ENCODE results near the gene TTC28. TPM values are rescaled to one million over a fixed set of nuclear protein-coding genes. Genes with fewer than 3 reads are reported as not detected.
"Not testable (repeated sequence)": the region's sequence is repeated elsewhere in the genome, so short reads cannot be mapped to it uniquely, and the experiment has no call there.

Gene TTC28
- 10 to 100 TPM in 9 of 10 donors, 1 to 10 TPM in 1; 9.9 to 27.7 (median 20.9) TPM for total RNA-seq
- 1 to 10 TPM; 2.1 to 6.4 TPM for polyA plus RNA-seq
- long read RNA-seq, donor 1, partial matches to known transcripts = 0 of 3 reads
- long read RNA-seq, donor 1, other reads (novel, unspliced or antisense) = 3 of 3 reads
- long read RNA-seq, donor 2, partial matches to known transcripts = 2 of 7 reads
- long read RNA-seq, donor 2, other reads (novel, unspliced or antisense) = 5 of 7 reads
- long read RNA-seq, donor 3, partial matches to known transcripts = 3 of 13 reads
- long read RNA-seq, donor 3, other reads (novel, unspliced or antisense) = 10 of 13 reads

DNA sequence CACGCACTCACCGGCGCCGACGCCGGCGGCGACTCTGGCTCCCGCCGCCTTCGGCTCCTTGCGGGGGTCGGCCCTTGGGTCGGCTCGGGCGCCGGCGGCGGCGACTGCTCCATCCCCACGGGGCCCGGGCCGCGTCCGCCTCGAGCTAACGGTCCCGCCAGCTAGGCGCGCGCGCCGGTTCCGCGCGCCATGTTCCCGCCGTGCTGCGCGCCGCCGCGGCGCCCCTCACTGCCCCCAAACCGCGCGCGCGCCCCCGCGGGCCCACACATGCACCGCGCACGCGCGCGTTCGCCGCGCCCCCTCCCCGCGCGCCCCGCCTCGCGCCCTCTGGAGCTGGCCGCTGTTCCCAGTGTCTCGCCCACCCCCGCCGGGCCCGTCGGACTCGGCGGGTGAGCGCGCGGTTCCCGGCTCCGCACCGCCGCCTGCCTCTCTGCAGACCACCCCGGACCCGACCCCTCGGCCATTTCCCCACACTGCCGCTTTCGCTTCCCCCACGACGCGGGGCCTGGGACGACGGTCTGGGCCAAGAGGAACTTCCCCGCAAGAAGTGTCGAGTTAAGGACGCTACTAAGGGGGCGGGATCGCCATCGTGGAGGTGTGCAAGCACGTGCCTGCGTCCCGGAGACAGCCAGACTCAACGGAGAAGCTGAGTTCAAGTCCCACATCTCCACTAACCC is at the start of gene TTC28:
Gene TTC28, minus strand, starts transcription at position 230 of the 677 bp plus-strand sequence. Its CDS starts 117 bp downstream, at position 113.
- TF ChIP-seq, protein P1, sequence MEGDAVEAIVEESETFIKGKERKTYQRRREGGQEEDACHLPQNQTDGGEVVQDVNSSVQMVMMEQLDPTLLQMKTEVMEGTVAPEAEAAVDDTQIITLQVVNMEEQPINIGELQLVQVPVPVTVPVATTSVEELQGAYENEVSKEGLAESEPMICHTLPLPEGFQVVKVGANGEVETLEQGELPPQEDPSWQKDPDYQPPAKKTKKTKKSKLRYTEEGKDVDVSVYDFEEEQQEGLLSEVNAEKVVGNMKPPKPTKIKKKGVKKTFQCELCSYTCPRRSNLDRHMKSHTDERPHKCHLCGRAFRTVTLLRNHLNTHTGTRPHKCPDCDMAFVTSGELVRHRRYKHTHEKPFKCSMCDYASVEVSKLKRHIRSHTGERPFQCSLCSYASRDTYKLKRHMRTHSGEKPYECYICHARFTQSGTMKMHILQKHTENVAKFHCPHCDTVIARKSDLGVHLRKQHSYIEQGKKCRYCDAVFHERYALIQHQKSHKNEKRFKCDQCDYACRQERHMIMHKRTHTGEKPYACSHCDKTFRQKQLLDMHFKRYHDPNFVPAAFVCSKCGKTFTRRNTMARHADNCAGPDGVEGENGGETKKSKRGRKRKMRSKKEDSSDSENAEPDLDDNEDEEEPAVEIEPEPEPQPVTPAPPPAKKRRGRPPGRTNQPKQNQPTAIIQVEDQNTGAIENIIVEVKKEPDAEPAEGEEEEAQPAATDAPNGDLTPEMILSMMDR (IDR thresholded peaks at IDR 0.05) = peak in 2 of 9 donors; percentile 7 to 13
- intact Hi-C loops (cut with DNase I) = loop anchor here in 2 of 10 donors (2.0 to 10.0 kb wide), 2 partner anchors 29 to 65 kb away; partner anchors contain the start of genes CHEK2 (in 1 of the 2) and HSCB (in 1 of the 2)

DNA sequence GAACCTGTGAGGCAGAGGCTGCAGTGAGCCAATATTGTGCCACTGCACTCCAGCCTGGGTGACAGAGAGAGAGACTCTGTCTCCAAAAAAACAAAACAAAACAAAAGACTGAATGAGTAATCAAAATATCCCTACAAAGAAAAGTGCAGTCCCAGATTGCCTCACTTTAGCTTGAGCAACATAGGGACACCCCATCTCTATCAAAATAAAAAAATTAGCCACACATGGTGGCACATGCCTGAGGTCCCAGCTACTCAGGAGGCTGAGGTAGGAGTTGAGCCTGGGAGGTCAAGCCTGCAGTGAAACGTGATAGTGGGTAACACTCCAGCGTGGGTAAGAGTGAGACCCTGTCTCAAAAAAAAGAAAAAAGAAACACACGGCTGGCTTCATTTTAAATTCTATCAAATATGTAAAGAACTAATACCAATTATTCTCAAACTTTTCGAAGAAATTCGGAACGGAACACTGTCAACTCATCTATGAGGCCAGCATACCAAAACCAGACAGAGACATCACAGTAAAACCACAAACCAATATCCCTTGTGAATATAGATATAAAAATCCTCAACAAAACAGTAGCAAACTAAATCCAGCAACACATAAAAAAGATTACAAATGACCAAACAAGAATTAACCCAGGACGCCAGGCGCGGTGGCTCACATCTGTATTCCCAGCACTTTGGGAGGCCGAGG is 49.1 kb upstream of the TTC28 start:
- DNase-seq (no peak), ATAC-seq (no peak)
- Histone ChIP-seq H3K27ac (no peak overlapping the region), H3K36me3 (peaks cover 0 to 39% (median 0%) of the 10 kb centered on the region in 9 donors), H3K9me3 (no peaks in the 10 kb centered on the region), H3K4me1 (no peaks in the 10 kb centered on the region), H3K27me3 (no peaks in the 10 kb centered on the region), H3K4me3 (no peak overlapping the region)
- intact Hi-C loops (cut with DNase I) = loop anchor here in 1 of 10 donors (10.0 kb wide), 1 partner anchor 526 kb away; no protein-coding TSS in a partner anchor
- TF ChIP-seq, protein P1 (IDR thresholded peaks at IDR 0.05) = no peak
- 96% methylated on average over 10 of the region's 10 CpGs for WGBS, 2 donors

More for the DNA sequence above, at the start of gene TTC28:
- not testable (repeated sequence) for H3K36me3 ChIP-seq, H3K9me3 ChIP-seq
- Histone ChIP-seq H3K4me1 (peaks cover 0 to 20% (median 9%) of the 10 kb centered on the region in 9 donors), H3K27ac (peak within 1 kb of the TSS in 9 of 10 donors; percentile 64 to 81 (median 74)), H3K4me3 (peak within 1 kb of the TSS; percentile 74 to 95 (median 90)), H3K27me3 (peaks cover 0 to 52% (median 0%) of the 10 kb centered on the region in 7 donors)
- 5% methylated on average over 73 to 101 of the region's 101 CpGs for WGBS, 2 donors
- peak in 5 of 8 donors; percentile 31 to 78 (median 54) for ATAC-seq
- peak; percentile 88 to 93 for DNase-seq

DNA sequence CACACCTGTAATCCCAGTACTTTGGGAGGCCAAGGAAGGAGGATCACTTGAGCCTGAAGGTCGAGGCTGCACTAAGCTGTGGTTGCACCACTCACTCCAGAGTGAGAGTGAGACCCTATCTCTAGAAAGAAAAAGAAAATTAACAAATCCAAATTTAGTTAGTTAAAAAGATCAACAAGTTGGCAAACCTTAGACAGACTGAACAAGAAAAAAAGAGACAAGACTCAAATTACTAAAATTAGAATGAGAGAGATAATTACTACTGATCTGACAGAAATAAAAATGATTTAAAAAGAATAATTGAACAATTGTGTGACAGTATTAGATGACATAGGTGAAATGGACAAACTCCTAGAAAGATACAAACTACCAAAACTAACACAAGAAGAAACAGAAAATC is 48.4 kb upstream of the TTC28 start:
- Histone ChIP-seq H3K9me3 (no peaks in the 10 kb centered on the region), H3K27me3 (no peaks in the 10 kb centered on the region), H3K4me3 (no peak overlapping the region), H3K27ac (no peak overlapping the region), H3K4me1 (no peaks in the 10 kb centered on the region), H3K36me3 (peaks cover 0 to 38% (median 0%) of the 10 kb centered on the region in 9 donors)
- no peak for ATAC-seq
- intact Hi-C loops (cut with DNase I) = loop anchor here in 1 of 10 donors (10.0 kb wide), 1 partner anchor 527 kb away; no protein-coding TSS in a partner anchor
- WGBS, 2 donors = 90 to 96% methylated on average over 1 of the region's 1 CpG
- no peak for DNase-seq
- TF ChIP-seq, protein P1 (IDR thresholded peaks at IDR 0.05) = no peak

DNA sequence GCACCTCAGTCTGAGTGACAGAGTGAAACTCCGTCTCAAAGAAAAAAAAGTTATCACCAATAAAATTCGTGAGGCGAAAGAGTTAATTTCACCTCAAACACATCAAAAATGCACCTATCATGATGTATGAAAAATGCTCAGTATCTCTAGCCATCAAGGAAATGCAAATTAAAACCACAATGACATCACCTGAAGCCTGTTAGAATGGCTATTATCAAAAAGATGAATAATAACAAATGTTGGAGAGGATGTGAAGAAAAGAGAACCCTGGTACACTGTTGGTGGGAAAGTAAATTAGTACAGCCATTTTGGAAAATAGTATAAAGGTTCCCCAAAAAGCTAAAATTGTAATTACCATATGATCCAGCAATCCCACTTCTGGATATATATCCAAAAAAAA is 38.4 kb upstream of the TTC28 start:
- H3K9me3 ChIP-seq = no peaks in the 10 kb centered on the region
- 96% methylated on average over 3 of the region's 3 CpGs for WGBS, 2 donors
- intact Hi-C loops (cut with DNase I) = no loop called here

More for the DNA sequence above, 38.4 kb upstream of the TTC28 start:
- Histone ChIP-seq H3K4me1 (no peaks in the 10 kb centered on the region), H3K27me3 (no peaks in the 10 kb centered on the region), H3K27ac (no peak overlapping the region), H3K36me3 (peaks cover 0 to 23% (median 0%) of the 10 kb centered on the region in 9 donors), H3K4me3 (no peak overlapping the region)
- DNase-seq (no peak), ATAC-seq (no peak)
- TF ChIP-seq, protein P1 (IDR thresholded peaks at IDR 0.05) = no peak
